ENCODE results near the gene FAM240A. TPM values are rescaled to one million over a fixed set of nuclear protein-coding genes. Genes with fewer than 3 reads are reported as not detected.

The FAM240A gene
- total and polyA plus RNA-seq, 2 donors (not counting 3 experiments of a cell fraction or from before 2014, with no cell fraction given) = not detected

GRCh38 chr3:46575577-46576222 is 36.6 kb upstream of the FAM240A start:
- Histone ChIP-seq H3K9ac (replicated peaks; ENCODE audit: extremely low read depth, insufficient read depth, low read length) (no peak overlapping the region), H3K4me2 (ENCODE audit: insufficient read depth, low read length) (no peak overlapping the region), H3K36me3 (ENCODE audit: control insufficient read depth in 2 of 2, extremely low read depth in 1 of 2, insufficient read depth in 2 of 2, low read length in 2 of 2) (no peaks in the 10 kb centered on the region), H3K4me1 (ENCODE audit: control insufficient read depth, extremely low read depth, insufficient read depth, low read length) (no peaks in the 10 kb centered on the region), H3K27me3 (ENCODE audit: control insufficient read depth in 2 of 2, insufficient read depth in 2 of 2, low read length in 2 of 2) (no peaks in the 10 kb centered on the region), H3K9me3 (replicated peaks; ENCODE audit: control insufficient read depth, insufficient read depth, low read length) (no peaks in the 10 kb centered on the region), H2AFZ (ENCODE audit: low read depth, low read length) (no peak overlapping the region), H3K4me3 (replicated peaks in 1 of 3; ENCODE audit: insufficient read depth in 1 of 3, low read depth in 1 of 3, low read length in 3 of 3) (no peak overlapping the region), H3K9me1 (replicated peaks; ENCODE audit: control insufficient read depth, extremely low read depth, insufficient read depth, low read length) (no peaks in the 10 kb centered on the region), H4K20me1 (replicated peaks; ENCODE audit: control insufficient read depth, extremely low read depth, insufficient read depth, low read length) (no peaks in the 10 kb centered on the region), H3K27ac (ENCODE audit: insufficient read depth, low read depth, low read length) (no peak overlapping the region), H3K79me2 (ENCODE audit: control insufficient read depth, insufficient read depth, low read length) (no peaks in the 10 kb centered on the region)
- intact Hi-C loops (cut with micrococcal nuclease) = no loop called here
- no TSS peak for BruUV-seq (replicated peaks)
- dilution Hi-C loops (cut with MboI; ENCODE audit: extremely low pct_ligation_motif_present, low sequenced_read_pairs) = no loop called here
- TF ChIP-seq GATA2 (IDR thresholded peaks at IDR 0.05; ENCODE audit: insufficient read depth, insufficient read length, low read depth, low read length) = no peak
- TF ChIP-seq FOS (IDR thresholded peaks at IDR 0.05; ENCODE audit: borderline replicate concordance, insufficient read depth, low read length) = no peak
- TF ChIP-seq POLR2AphosphoS5 (IDR thresholded peaks at IDR 0.05; ENCODE audit: insufficient read depth, low read depth, low read length) = no peak
- CTCF ChIA-PET = interaction anchor here (0.8 to 2.7 kb wide), 2 partner anchors 17 to 87 kb away, joined by 4 to 8 read pairs; no protein-coding TSS in a partner anchor
- FAIRE-seq (no peak), DNase-seq (ENCODE audit: low read depth, low spot score) (no peak)
- POLR2A ChIA-PET = no interaction called here

- TF ChIP-seq EZH2 (IDR thresholded peaks at IDR 0.05; ENCODE audit: borderline replicate concordance, low read depth, low read length, severe bottlenecking) = no peak
- no peak for TF ChIP-seq JUN (IDR thresholded peaks at IDR 0.05; ENCODE audit: borderline replicate concordance, insufficient read depth, insufficient read length, low read depth)
- no peak for TF ChIP-seq FOS (IDR thresholded peaks at IDR 0.05; ENCODE audit: borderline replicate concordance, insufficient read depth, low read length)
- no peak for TF ChIP-seq CTCF (IDR thresholded peaks at IDR 0.05; ENCODE audit: extremely low read depth in 1 of 2, insufficient read depth in 1 of 2, low read depth in 1 of 2, low read length in 2 of 2)
- no peak for TF ChIP-seq MAX (IDR thresholded peaks at IDR 0.05; ENCODE audit: insufficient read depth, insufficient read length)
- no peak for TF ChIP-seq MYC (IDR thresholded peaks at IDR 0.05; ENCODE audit: low read depth, low read length)
- no peak for TF ChIP-seq GATA2 (IDR thresholded peaks at IDR 0.05; ENCODE audit: insufficient read depth, insufficient read length, low read depth, low read length)
- no peak for TF ChIP-seq POLR2AphosphoS5 (IDR thresholded peaks at IDR 0.05; ENCODE audit: insufficient read depth, low read depth, low read length)
- TF ChIP-seq POLR2A (IDR thresholded peaks at IDR 0.05; ENCODE audit: low read depth, low read length) = no peak
- CTCF ChIA-PET = no interaction called here
- H3K4me3 ChIP-seq (replicated peaks in 1 of 3; ENCODE audit: insufficient read depth in 1 of 3, low read depth in 1 of 3, low read length in 3 of 3) = no peak overlapping the region
These were observed 35.9 kb upstream of the FAM240A start for GRCh38 chr3:46576386-46576785.

More at GRCh38 chr3:46576386-46576785, 35.9 kb upstream of the FAM240A start:
- DNase-seq (ENCODE audit: low read depth, low spot score) (no peak), FAIRE-seq (no peak)
- no peaks in the 10 kb centered on the region for H3K79me2 ChIP-seq (ENCODE audit: control insufficient read depth, insufficient read depth, low read length)
- no peaks in the 10 kb centered on the region for H3K36me3 ChIP-seq (ENCODE audit: control insufficient read depth in 2 of 2, extremely low read depth in 1 of 2, insufficient read depth in 2 of 2, low read length in 2 of 2)
- no peak overlapping the region for H2AFZ ChIP-seq (ENCODE audit: low read depth, low read length)
- no peaks in the 10 kb centered on the region for H3K4me1 ChIP-seq (ENCODE audit: control insufficient read depth, extremely low read depth, insufficient read depth, low read length)
- H3K9me3 ChIP-seq (replicated peaks; ENCODE audit: control insufficient read depth, insufficient read depth, low read length) = no peaks in the 10 kb centered on the region
- intact Hi-C loops (cut with micrococcal nuclease) = no loop called here
- H3K27ac ChIP-seq (ENCODE audit: insufficient read depth, low read depth, low read length) = no peak overlapping the region
- H3K9me1 ChIP-seq (replicated peaks; ENCODE audit: control insufficient read depth, extremely low read depth, insufficient read depth, low read length) = no peaks in the 10 kb centered on the region
- H3K9ac ChIP-seq (replicated peaks; ENCODE audit: extremely low read depth, insufficient read depth, low read length) = no peak overlapping the region
- H3K4me2 ChIP-seq (ENCODE audit: insufficient read depth, low read length) = no peak overlapping the region
- POLR2A ChIA-PET = no interaction called here
- no peaks in the 10 kb centered on the region for H4K20me1 ChIP-seq (replicated peaks; ENCODE audit: control insufficient read depth, extremely low read depth, insufficient read depth, low read length)
- no peaks in the 10 kb centered on the region for H3K27me3 ChIP-seq (ENCODE audit: control insufficient read depth in 2 of 2, insufficient read depth in 2 of 2, low read length in 2 of 2)
- dilution Hi-C loops (cut with MboI; ENCODE audit: extremely low pct_ligation_motif_present, low sequenced_read_pairs) = no loop called here
- BruUV-seq (replicated peaks) = no TSS peak

All from endothelial cell of umbilical vein (primary cell).